Dermis microvascular lymphatic vessel endothelial cell (primary cell): Measurements from ENCODE around the gene PPIF. TPM values are rescaled to one million over a fixed set of nuclear protein-coding genes. Genes with fewer than 3 reads are reported as not detected.
A peak's percentile ranks its signal among the peaks of the same experiment; 100 is the strongest.

Experiments
- DNase-seq, 2 donors: peaks; one replicate each; pipeline versions ENCODE4 v3.0.0 to v3.0.0-alpha.2; 2010; ENCODE audit warnings: low read depth in 2 of 2
- total RNA-seq: library from RNA; depleted of rRNA; stranded (reverse); fragments of >200 nt; gene quantifications from 2 replicates; pipeline ENCODE4 v1.2.1, GENCODE V29; 2014

Gene PPIF
- total RNA-seq, 1 donor from 2014 or later, result 12.7 TPM

DNA sequence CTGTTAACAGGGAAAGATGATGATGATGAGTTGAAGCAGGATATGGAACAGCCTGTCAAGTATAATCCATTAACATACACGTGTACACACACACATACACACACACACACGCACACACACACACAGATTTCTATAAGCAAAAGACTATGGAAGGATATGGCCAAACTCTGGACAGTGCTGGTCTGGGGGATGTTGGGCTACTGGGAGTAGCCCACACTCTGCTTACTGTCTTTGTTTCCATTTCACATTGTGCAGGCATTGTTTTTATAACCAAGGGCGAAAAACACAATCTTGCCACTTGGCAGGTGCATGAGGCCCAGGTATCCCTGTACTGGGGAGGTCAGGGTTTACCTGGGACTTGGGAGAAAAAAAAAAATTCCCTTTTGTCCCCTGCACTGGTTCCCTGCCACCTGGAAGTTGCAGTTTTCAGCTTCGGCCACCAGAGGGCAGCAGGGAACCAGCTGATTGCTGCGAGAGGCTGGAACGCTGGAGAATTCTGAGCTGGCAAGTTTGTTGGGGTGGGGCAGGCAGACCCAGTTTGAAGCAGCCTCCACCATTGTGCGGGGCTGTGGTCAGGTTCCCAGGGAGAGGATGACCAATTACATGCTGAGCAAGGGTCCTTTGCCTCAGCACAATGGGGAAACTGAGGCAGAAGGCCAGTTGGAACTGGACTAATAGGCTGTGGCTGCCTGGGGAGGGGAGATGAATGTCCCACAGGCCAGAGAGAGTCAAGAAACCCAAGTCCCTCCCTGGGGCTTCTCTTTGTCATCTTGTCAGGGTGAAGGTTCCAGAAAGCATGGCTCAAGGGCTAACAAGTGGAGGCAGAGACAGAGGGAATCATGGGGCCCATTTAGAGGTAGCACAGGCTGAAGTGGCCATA lies 27.3 kb downstream of the PPIF start:
- DNase-seq, result peak; percentile 34 to 58

DNA sequence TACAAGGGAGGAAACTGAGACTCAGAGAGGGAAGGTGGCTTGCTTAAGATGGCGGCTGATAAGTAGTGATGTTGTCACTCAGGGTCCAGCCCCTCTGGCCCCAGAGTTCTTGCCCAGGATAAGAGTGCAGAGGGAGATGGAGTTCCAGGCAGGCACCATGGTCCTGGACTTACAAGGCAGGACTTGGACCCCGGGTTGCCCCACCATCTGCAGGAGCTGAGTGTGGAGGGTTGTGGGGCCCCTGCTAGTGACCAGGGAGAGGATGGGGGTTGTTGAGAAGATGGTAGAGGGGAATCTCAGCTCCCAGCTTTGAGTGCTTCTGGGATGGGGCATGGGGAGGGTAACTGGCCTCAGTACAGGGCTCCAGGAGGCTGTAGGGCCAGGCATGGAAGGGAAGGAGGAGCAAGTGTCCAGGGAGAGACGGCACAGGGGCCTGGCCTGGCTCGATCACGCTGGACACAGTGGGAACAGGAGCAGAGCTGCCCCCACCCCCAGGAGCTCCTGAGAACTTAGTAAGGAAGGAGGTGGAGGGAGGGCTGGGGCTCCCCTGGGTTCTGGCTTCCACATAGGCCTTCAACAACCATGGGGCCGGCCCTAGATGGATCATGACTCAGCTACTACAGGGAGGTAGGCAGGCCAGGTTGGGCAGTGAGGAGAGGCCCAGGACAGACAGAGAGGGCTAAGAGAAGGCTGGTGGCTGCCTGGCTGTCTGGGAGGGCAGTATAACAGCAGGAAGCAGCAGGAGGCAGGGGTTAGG lies 28.2 kb downstream of the PPIF start:
- no peak for DNase-seq

DNA sequence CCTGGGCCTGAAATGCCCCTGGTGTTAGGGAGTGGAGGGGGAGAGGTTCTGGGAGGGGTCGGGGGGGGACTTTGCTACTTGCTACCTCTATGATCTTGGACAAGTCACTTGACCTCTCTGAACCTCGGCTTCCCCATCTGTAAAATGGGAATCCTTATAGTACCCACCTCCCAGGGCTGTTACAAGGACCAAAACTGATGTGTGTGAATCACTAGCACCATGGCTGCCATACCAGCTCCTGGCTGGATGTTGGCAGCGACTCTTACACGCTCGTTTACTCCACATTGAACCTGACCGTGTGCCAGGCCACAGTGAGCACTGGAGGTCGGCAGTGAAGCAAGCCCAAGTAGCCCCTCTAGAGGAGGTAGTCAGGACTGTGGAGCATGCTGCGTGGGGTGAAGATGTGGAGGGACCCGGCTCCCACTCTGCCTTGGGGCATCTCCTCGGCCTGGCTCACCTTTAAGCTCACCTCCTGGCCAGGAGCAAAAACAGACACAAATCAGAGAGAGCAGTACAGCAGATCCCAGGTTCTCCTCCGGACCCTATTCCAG lies 28.9 kb downstream of the PPIF start:
- DNase-seq, result no peak

DNA sequence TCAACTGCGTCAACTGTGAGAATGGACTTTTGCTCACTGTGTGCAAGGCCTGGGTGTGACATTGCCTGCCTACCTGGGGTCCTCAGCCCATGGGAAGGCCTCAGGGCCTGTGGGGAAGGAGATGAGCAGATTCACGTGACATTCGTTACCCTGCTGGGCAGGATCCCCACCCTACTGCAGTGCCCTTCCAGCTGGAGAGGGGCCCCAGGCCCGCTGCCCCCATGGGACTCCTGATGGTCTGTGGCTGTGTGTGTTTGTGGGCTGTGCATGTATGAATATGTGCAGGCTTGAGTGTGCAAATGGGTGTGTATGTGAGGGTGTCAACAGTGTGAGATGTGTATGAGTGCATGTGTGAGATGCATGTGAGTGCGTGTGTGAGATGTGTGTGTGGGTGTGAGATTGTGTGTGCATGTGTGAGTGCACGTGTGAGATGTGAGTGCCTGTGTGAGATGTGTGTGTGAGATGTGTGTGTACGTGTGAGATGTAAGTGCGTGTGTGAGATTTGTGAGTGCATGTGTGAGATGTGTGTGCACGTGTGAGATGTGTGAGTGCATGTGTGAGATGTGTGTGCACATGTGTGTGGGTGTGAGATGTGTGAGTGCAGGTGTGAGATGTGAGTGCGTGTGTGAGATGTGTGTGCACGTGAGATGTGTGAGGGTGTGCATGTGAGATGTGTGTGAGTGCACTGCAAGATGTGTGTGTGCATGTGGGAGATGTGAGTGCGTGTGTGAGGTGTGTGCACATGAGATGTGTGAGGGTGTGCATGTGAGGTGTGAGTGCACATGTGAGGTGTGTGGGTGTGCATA lies 29.7 kb downstream of the PPIF start:
- no peak for DNase-seq

DNA sequence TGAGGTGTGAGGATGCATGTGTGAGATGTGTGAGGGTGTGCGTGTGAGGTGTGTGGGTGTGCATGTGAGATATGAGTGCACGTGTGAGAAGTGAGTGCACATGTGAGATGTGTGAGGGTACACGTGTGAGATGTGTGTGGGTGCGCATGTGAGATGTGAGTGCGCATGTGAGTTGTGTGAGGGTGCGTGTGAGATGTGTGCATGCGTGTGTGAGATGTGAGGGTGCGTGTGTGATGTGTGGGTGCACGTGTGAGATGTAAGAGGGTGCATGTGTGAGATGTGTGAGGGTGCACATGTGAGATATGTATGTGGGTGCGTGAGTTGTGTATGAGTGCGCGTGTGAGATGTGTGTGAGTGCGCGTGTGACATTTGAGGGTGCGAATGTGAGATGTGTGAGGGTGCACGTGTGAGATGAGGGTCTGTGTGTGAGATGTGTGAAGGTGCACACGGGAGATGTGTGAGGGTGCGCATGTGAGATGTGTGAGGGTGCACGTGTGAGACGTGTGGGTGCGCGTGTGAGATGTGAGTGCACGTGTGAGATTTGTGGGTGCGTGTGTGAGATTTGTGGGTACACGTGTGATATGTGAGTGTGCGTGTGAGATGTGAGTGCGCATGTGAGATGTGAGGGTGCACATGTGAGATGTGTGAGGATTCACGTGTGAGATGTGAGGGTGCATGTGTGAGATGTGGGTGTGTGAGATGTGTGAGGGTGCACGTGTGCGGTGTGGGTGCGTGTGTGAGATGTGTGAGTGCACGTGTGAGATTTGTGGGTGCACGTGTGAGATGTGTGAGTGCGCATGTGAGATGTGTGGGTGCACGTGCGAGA lies 30.5 kb downstream of the PPIF start:
- no peak for DNase-seq

DNA sequence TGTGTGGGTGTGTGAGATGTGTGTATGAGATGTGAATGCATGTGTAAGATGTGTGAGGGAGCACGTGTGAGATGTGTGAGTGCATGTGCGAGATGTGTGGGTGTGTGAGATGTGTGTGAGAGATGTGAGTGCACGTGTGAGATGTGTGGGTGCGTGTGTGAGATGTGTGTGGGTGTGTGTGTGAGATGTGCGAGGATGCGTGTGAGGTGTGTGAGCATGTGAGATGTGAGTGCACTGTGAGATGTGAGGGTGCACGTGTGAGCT lies 31.0 kb downstream of the PPIF start:
- DNase-seq, result no peak

DNA sequence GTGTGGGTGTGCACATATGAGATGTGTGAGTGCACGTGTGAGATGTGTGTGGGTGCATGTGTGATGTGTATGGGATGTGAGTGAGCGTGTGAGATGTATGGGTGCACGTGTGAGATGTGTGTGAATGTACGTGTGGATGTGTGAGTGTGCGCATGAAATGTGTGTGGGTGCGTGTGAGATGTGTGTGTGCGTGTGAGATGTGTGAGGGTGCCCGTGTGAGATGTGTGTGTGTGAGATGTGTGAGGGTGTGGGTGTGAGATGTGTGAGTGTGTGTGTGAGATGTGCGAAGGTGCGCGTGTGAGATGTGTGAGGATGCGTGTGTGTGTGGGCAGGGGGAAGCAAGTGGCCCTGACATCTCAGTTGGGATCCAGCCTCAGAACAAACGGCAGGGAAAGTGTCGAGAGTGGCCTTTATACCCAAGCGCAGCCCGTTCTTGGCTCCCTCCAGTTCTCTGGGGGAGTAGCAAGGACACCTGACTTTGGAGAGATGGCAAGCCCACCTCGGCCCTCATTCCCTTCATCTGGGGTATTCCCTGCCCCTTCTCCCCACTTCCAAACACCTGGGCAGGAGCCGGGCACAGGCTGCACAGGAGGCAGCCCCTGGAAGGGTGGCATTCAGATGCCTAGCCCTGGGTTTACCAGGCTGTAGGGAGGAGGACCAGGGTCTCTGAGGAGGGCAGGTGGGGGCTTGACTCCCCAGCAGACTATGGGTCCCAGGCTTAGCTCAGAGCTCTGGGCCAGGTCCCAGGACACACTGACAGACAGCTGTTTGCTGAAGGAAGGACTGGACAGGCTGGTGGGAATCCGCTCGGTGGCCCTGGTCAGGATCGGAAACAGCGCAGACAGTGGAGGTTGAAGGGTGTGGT lies 31.6 kb downstream of the PPIF start:
- no peak for DNase-seq

DNA sequence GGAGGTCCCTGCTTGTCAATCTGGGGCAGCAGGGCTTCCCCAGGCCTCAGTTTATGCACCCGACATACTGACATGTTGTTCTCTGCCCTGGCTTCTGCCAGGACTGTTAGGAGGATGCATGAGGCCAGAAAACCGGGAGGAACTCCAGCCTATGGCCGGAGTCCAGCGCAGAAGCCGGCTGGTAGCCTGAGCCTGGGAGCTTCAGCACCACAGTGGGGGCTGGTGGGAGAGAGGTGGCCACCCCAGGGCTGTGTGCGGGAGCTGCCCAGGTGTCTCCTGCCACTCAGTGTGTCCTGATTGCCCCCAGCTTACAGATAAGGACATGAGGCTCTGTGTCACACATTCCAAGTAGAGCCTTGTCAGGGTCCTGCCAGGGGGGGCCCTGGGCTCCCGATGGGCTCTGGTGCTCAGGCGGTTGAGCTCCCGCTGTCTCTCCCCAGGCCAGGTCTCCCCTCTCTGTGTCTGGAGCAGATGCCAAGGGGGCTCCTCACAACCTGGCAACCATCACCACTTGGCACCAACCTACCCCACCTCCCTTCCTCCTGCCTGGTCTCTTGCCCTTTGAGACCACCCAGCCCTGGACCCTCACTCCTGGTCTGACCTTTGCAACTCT lies 32.3 kb downstream of the PPIF start:
- no peak for DNase-seq

DNA sequence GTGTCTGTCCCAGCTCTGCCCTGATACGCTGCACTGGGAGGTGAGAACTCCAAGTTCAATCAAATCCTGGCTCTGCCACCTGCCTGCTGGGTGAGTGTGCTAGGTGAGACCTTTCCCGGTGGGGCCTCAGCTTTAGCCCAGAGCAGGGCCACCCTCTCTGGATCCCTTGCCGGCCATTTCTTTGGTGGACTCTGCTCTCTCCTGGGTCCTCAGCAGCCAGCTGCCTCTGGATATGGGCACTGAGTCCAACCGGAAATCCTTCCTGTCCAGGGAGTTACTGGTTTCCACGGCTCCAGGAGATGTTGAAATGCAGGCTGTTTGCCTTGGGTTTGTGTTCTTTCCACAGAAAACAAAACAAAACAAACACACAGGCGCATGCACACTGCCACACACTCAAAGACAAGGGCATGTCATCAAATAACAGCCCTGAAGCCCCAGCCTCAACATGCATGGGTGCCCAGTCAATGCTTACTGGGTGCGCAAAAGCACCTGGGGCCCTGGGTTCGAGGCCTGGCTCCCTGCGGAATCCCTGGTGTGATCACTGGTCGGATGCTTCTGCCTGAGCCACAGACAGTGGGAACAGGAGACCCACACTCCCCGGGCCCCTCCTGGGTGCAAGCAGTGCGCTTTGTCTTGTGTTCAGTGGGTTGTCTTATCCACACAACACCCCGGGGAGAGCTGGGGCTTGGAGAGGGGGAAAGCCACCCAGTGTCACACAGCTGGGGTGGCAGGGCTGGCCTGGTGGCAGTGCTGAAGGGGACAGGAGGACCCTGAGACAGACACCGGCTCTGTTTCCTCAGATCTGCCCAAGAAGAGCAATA lies 33.1 kb downstream of the PPIF start:
- no peak for DNase-seq

DNA sequence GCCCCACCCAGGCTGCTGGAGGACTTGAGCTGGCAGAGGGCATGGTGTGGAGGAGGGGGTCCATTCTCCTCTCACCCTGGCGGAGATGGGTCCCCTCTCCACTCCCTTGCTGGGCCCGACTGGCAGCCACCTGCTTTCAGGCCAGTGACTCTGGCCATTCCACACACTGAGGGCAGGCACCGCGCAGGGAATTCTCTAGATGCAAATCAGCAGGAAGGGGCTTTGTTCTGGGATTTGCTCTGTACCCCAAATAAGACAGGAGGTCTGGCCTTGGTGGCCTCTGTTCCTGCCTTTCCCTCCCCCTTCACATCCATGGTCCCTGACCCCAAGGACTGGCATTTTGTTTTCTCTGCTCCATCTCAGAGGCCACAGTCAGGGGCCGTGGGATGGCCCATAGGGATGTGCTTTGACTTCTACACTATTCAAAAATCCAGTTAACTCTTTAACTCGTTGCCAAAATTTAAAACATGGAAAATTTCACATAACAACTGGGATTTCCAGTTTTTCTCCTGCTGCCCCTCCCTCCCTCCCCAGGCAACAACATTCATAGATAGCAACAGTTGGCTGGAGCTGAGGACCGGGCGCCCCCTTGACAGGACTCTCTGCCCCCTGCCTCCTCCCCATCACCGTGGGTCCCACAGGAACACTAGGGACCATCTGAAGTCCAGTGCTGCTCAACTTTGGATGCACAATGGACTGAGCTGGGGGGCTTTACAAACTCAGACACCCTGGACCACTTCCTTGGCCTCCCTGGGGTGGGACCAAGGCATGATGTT lies 33.9 kb downstream of the PPIF start:
- DNase-seq, result no peak

DNA sequence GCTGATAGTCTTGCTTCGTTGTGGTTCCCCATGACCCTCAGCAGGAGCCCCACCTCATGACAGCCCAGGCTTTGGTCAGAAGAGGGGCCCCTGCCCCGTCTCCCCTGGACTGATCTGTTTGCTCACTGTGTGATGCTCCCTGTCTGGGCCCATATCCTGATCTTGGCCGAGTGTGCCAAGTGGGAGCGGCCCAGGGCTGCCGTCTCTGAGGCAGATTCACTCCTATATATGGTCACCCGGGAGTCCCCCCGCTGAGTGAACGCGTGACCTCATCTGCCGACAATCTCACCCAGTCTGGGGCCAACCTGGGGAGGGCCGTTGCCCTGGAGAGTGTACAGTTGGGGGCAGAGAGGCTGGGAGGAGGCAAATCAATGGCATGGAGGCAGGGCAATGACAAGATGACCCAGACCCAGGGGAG lies 34.5 kb downstream of the PPIF start:
- no peak for DNase-seq

DNA sequence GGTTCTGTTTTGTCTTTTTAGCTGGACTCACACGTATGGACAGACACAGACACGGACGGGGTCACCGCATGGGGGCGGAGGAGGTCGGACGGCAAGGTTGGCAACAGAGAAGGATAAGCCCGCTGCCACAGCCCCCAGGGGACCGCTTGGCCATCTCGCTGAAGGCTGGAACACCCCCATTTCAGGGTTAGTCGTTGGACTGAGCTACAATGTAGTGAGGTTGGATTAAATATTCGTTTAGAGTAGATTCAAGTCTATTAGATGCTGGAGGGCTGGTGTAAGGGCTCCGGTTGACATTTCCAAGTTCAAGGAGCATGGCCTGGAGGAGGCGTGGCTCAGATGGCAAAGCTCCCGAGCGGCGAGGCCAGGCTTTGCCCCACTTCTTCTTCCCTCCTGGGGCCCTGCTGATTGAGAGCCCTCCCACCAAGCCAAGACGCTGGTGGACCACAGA lies 35.2 kb downstream of the PPIF start:
- no peak for DNase-seq

DNA sequence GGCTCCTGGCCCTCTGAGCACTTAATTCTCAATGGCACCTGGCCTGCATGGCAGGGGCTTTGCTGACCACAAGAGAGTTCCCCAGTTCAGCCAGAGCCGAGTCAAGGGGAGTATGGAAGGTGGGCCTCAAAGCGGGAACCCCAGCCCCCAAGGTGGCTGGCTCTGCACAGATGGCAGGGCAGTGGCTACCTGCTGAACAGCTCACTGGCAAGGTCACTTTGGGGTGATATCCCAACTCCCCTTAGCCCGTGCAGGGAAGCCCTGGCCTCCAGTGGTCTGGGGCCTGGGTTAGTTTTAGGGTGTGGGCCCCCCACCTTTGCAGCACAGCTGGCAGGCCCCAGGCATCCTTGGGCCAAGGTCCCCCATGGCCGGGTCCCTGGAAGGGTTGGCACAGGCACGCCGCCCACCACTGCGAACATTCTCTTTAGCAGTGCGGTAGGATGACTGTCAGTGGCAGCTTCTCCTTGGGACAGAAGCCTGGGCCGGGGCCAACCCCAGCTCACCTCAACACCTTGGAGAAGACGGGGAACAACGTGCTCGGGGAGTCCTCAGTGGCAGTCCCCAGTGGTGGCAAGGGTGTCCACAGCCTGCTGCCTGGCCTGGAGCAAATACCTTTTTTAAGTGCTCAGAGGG lies 36.8 kb downstream of the PPIF start:
- no peak for DNase-seq

DNA sequence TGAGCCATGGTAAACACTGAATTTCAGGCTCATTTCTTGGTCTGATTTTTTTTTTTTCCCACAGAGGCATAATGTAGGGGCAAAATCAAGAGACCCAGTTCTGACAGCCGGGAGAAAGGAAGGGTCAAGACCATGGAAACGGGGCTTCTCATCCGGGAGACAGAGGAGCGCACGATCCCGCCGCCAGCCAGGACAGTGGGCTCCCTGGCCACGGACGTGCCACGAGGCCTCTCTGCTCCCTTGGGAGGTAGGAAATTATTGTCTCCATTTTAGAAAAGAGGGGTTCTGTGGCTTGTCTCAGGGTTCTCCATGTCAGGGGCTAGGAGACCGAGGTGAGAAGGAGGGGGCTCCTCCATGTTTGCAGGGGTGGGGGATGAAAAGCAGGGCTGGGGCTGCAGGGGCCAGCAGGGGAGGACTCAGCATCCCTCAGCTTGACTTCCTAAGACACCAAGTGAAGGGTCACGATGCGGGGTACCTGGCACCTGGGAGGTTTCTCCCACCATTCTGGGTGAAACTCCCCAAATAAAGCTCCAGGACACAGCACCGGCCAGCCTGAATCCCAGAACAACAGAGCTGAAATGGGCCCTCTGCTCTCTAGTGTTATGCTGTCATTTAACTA lies 37.6 kb downstream of the PPIF start:
- no peak for DNase-seq

DNA sequence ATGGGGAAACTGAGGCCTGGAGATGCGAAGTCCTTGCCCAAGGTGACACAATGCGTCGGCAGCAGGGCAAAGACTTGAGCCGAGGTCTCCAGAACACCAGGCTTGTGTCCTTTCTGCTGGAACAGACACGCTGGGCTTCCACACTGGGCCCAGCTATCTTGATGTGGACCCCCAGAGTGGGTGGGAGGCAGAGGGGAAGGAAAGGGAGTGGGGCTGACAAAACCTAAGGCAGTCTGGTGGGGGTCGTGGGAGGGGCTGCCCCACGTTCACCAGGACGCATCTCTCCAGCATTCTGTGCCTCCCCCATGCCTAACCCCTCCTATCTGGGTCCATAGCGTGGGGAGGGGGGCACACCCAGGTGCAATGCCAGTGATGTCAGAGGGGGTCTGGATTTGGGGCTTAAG lies 38.1 kb downstream of the PPIF start:
- DNase-seq, result no peak

DNA sequence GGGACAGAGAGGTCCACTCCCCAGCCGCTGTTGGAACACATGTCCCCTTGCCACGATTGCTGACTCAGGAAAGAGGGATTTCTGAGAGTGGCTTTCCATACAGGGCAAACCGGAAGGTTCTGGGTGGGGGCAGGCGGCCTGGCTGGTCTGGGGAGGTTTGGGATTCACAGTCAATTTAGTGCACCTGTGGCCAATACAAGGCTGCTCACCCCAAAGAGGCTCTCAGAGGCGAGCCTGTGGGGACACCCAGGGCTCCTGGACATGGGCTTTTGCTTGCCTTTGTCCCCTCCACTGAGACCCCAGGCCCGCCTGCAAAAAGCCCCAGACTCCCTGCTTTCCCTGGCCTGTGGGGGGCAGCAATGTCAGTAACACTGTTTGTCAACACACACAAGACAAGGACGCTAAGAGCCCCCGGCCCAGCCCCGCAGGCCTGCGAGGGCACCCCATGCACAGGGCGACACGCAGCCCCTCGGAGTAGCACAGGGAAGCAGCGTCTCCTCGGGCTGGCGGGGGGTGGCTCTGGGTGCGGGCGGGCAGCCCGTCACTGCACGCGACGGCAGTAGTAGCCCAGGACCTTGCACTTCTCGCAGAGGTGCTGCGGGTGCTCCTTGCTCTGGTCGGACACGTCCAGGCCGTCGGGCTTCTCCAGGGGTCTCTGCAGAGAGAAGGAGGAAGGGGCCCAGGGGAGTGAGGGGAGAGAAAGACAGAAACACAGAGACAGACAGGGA lies 38.7 kb downstream of the PPIF start:
- DNase-seq, result no peak
